HG02938 (cell line): ENCODE data around the gene SDR42E2.
"Not testable (repeated sequence)": the region's sequence is repeated elsewhere in the genome, so short reads cannot be mapped to it uniquely, and the experiment has no call there.

ENCODE experiments used
- ATAC-seq: cut with Tn5 transposase; IDR thresholded peaks from one replicate; pipeline ENCODE4 v1.9.1; 2021; ENCODE audit warnings: mild to moderate bottlenecking, moderate library complexity; ENCODE audit not compliant: unreplicated experiment

The SDR42E2 gene

DNA sequence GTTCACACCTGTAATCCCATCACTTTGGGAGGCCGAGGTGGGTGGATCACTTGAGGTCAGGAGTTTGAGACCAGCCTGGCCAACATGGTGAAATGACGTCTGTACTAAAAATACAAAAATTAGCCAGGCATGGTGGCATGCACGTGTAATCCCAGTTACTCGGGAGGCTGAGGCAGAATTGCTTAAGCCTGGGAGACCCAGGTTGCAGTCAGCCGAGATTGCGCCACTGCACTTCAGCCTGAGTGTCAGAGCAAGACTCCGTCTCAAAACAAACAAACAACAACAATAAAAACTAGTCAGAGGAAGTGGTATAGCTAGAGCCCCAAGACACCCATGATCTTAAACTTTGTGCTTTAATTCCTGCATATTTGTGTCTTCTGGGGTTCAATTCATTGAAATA, 9.2 kb upstream of the SDR42E2 start:
- ATAC-seq = not testable (repeated sequence)

- ATAC-seq = no peak
Measured at GRCh38 chr16:22161401-22161800, 905 bp upstream of the SDR42E2 start.

DNA sequence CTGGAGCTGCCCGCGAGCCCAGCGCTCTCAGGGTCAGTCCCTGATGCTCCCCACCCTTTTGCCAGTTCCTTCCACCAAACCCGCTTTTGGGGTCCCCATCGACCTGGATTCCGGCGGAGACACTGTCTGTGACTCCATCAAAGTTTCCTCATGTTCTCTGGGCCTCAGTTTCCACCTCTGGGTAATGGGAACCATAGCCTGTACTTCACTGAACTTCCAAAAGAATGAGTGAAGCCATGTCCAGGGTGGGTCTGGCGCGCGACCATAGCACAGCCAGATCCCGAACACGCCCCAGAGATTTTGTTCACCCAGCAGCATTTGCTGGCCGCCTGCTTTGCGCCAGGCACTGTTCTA, 327 bp downstream of the SDR42E2 start:
- no peak for ATAC-seq

DNA sequence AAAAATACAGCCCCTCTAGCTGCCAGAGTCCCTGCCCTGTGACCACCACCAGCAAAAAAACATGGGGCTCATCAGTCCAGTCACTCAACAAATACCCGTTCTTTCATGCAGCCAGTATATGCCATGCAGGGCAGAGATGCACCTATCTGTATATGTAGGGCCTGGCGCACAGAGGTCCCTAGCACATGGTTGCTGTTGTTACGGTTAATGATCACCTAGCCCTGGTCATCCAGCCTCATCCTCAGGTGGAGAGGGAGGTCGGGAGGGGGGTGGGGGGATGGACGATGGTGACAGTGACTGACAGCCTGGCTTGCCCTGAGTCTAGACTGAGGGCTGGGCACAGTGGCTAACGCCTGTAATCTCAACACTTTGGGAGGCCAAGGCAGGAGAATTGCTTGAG, 1.5 kb downstream of the SDR42E2 start:
- no peak for ATAC-seq

- no peak for ATAC-seq
Measured at GRCh38 chr16:22164482-22164881, 2.2 kb downstream of the SDR42E2 start.

- no peak for ATAC-seq
Measured at GRCh38 chr16:22165508-22166285, 3.4 kb downstream of the SDR42E2 start.

GRCh38 chr16:22171953-22172352, 9.6 kb downstream of the SDR42E2 start:
- no peak for ATAC-seq

DNA sequence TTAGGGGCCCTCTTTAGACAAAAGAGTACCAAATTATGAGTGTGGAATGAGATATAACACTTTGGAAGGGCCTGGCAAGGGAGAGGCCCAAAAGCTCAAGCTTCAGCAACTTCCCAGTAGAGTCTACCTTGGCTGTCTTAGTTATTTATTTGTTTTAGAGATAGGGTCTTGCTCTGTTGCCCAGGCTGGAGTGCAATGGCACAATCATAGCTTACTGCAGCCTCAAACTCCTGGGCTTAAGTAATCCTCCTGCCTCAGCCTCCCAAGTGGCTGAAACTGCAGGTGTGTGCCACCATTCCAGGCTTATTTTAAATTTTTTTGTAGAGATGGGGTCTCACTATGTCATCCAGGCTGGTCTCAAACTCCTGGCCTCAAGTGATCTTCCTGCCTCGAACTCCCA, 10.3 kb downstream of the SDR42E2 start:
- ATAC-seq = not testable (repeated sequence)

DNA sequence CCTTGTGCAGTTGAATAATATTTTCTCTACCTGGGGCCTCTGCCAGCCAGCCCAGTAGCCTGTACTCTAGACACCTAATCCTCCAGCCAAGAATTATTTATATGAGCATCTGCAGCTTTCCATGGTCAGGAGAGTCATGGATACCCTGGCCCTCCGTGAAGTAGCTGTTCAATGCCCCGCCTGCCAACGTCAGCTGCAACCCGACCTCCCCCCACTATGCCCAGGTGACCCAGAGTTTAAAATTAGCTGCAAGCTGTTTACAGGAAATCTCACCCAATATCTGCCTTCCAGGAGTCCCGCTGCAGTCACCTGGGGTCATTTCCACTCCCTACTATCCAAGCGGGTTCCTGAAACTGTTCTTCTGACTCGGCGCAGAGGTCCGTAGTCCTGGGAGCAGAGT, 12.3 kb downstream of the SDR42E2 start:
- no peak for ATAC-seq

GRCh38 chr16:22177968-22178930, 15.9 kb downstream of the SDR42E2 start:
- no peak for ATAC-seq

GRCh38 chr16:22181426-22181825, 19.1 kb downstream of the SDR42E2 start:
- no peak for ATAC-seq

- ATAC-seq = no peak
Measured at GRCh38 chr16:22181843-22182242, 19.5 kb downstream of the SDR42E2 start.

GRCh38 chr16:22183335-22183734, 21.0 kb downstream of the SDR42E2 start:
- ATAC-seq = no peak

DNA sequence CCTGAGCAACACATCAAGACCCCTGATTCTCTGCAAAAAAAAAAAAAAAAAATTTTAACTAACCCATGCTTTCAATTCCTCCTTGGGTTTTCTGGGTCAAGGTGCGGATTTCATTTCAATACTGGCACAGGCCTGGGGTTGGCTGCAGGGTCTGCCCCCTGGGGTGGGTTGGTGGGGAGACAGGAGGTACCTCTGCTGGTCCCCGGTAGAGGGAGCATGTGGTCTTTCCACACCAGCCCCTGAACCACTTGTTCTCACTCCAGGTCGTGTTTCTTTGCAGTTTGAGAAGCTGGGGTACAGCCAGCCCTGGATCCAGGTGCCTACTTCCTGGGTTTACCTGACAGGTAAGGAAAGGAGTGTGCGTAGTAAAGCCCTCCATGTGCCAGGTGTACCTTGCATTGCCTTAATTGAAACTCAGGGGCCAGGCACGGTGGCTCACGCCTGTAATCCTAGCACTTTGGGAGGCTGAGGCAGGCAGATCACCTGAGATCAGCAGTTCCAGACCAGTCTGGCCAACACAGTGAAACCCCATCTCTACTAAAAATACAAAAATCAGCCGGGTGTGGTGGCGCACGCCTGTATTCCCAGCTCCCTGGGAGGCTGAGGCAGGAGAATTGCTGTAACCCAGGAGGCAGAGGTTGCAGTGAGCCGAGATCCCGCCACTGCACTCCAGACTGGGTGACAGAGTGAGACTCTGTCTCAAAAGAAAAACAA, 21.8 kb downstream of the SDR42E2 start:
- ATAC-seq = no peak

DNA sequence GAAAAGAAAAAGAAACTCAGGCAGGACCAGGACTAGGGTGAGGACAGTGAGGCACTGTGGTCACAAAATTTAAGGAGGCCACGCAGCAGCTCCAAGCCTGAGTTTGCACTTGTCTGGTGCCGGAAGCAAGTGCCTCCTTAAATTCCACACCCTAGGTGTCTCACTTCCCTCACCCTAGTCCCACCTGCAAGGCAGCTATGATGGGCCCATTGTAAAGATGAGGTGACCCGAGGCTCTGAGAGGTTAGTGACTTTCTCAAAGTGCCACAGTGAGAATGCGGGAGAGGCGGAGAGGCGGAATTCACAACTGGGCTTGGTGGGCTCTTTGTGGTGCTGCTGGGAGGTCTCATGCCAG, 22.3 kb downstream of the SDR42E2 start:
- ATAC-seq = no peak

DNA sequence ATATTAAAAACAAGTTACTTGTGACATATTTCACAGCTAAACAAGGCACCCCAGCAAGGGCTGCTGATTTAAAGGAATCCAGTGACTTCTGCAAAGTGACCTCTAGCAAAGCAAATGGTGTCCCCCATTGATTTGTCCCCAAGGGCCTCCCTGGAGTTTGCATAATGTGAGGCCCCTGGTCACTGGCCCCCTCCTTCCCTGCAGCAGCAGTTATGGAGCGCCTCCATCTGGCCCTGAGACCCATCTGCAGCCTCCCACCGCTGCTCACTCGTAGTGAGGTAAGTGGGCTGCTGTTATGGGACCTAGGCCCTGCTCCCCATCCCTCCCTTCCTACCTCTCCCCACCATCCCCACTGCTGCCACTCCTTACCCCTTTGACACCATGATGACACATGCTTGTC, 24.2 kb downstream of the SDR42E2 start:
- no peak for ATAC-seq

- no peak for ATAC-seq
Measured at GRCh38 chr16:22188267-22188594, 25.9 kb downstream of the SDR42E2 start.

DNA sequence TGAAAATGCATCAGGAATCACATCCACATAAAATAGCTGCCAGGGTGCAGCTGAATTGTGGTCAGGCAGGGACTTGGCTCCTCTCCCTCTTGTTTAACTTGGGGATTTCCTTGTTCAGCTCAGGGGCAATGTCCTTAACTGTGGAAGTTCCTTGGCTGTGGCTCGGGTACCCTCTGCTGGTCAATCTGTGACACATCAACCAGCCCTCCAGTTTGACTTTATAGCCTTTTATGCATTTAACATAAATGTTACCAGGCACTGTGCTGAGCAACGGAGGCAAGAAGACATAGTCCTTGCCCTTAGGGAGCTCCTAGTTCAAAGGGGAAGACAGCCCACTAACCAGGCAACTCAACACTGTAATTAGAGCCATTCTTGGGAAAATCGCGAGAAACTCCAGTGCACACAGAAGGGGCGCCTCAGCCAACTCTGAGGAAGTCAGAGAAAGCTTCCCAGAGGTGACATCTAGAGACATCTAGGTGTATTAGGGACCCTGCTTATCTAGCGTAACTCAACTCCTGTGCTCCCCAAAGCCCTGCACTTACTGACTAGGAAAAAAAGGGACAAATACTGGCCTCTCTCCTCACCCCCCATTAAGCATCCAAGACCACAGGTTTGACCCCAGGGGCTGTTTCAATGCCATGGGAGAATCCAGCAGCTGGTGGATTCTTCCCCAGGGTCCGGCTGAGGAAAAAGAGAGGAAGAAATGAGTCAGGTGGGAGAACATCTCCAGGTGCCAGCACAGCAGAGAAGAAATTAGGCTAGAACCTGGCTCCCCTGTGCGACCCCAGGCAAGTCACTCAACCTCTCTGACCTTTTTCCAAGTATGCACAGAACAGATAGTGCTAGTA, 26.5 kb downstream of the SDR42E2 start:
- no peak for ATAC-seq

DNA sequence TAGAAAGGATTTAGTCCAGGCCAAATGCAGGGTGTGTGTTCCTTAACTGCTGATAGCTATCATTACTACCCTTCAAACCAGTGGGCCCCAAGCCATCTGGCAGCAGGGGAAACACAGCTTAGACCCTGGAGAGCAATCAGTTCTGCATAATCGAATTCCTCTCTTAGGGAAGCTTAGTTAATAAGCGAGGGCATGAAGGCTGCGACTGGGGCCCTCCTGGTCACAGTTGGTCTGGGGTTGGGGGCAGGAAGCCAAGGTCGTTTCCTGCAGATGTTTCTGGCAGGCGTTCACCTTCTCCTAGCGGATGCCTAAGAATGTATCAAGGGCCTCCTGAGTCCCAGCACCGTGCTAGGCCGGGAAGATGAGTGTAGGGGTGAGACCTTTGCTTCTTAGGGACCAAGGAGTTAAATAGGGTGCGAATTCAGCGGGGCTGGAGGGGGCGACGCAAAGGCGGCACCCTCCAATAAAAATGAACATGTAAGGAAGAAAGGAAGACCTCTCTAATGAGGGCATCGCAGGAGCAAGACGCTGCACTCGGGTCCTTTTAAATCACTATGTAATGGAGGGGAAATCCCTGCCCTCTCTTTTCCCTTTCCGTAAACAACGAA, 27.3 kb downstream of the SDR42E2 start:
- no peak for ATAC-seq

- peak; percentile 61 for ATAC-seq
Measured at GRCh38 chr16:22190081-22190775, 27.9 kb downstream of the SDR42E2 start.
